Transverse colon (tissue), 4 donors: ENCODE data around the gene ATP9A. TPM values are rescaled to one million over a fixed set of nuclear protein-coding genes. Genes with fewer than 3 reads are reported as not detected.

Experiments used
- DNase-seq: peaks from one replicate; pipeline ENCODE4 v3.0.0-alpha.2; 2019
- H3K27ac ChIP-seq, 4 donors: fragments of 200-600 bp; sonication (generic); 2 replicates each; pipeline ENCODE4 v1.5.1; 2016 to 2018; ENCODE audit warnings: inconsistent platforms in 4 of 4
- H3K27me3 ChIP-seq: fragments of 200-600 bp; sonication (generic); 2 replicates; pipeline ENCODE4 v1.5.1; 2017; ENCODE audit warnings: inconsistent platforms
- H3K36me3 ChIP-seq, 4 donors: fragments of 200-600 bp; sonication (generic); 2 replicates each; pipeline ENCODE4 v1.5.1; 2017 to 2019; ENCODE audit warnings: inconsistent platforms in 4 of 4
- H3K4me1 ChIP-seq, 4 donors: fragments of 200-600 bp; sonication (generic); 2 replicates each; pipeline ENCODE4 v1.5.1; 2017 to 2020; ENCODE audit warnings: inconsistent platforms in 4 of 4
- H3K4me3 ChIP-seq, 4 donors: fragments of 200-600 bp; sonication (generic); 1 replicate in 1 of 4; 2 replicates in 3 of 4; pipeline versions ENCODE4 v1.5.1 to v1.6.1; 2017 to 2019; ENCODE audit warnings: inconsistent platforms in 4 of 4
- H3K9me3 ChIP-seq, 2 donors: fragments of 200-600 bp; sonication (generic); 2 replicates each; pipeline ENCODE4 v1.5.1; 2017 to 2019; ENCODE audit warnings: inconsistent platforms in 2 of 2
- EP300 ChIP-seq: sonication (generic); formaldehyde crosslinking; IDR thresholded peaks from one replicate; pipeline ENCODE4 v1.6.1; 2017; ENCODE audit warnings: antibody characterized with exemption, low read depth
- POLR2A ChIP-seq: fragments of 450-650 bp; IDR thresholded peaks from one replicate; pipeline ENCODE4 v1.6.1; 2016; ENCODE audit warnings: antibody characterized with exemption, mild to moderate bottlenecking, moderate library complexity
- POLR2AphosphoS5 ChIP-seq, 3 donors: sonication (generic); formaldehyde crosslinking; IDR thresholded peaks; one replicate each; pipeline ENCODE4 v1.6.1; 2016; ENCODE audit warnings: antibody characterized with exemption in 3 of 3
- WGBS, 2 donors: methylation state at CpG; one replicate each; pipeline ENCODE4 v1.1.5; 2018; ENCODE audit warnings: low coverage in 1 of 2; 5-methylcytosine and 5-hydroxymethylcytosine counted together
- in situ Hi-C, 4 donors: fragments of 200-750 bp; cut with MboI; loops; one replicate each; pipeline versions ENCODE4 v1.15.0 to v1.15.1; 2017; ENCODE audit warnings: low sequenced_read_pairs in 3 of 4, low pct_ligation_motif_present in 1 of 4, low pct_unique_long_range_greater_than_20kb in 1 of 4
- intact Hi-C: fragments of 100-400 bp; cut with DNase I; formaldehyde crosslinking; loops from one replicate; pipeline ENCODE4 v1.15.1; 2023; ENCODE audit warnings: low total_unique reads
- total RNA-seq, 4 donors: library from RNA; depleted of rRNA; stranded (reverse); fragments of >200 nt; gene quantifications; one replicate each; pipeline ENCODE4 v1.1.0, GENCODE V29; 2016
- TF ChIP-seq, protein P1 (sequence below), 5 experiments: fragments of 200-600 bp in 3 of 5; fragments of 450-650 bp in 2 of 5; sonication (generic) in 3 of 5; IDR thresholded peaks; 1 replicate in 2 of 5; 2 replicates in 3 of 5; pipeline ENCODE4 v1.5.1; 2016 to 2017; ENCODE audit warnings: antibody characterized with exemption in 5 of 5, inconsistent platforms in 3 of 5, mild to moderate bottlenecking in 2 of 5, moderate library complexity in 1 of 5

ATP9A gene
- total RNA-seq, 4 donors from 2014 or later, result 66.3 to 93.0 (median 78.9) TPM

- no peak for DNase-seq
- in situ Hi-C loops (loop anchor here (5.0 to 25.0 kb wide), 4 partner anchors 207 to 607 kb away; no protein-coding TSS in a partner anchor), intact Hi-C loops (loop anchor here (5.0 kb wide), 2 partner anchors 207 to 222 kb away; no protein-coding TSS in a partner anchor)
- no peak overlapping the region for H3K4me3 ChIP-seq
- no peak for TF ChIP-seq POLR2A
- TF ChIP-seq, protein P1, sequence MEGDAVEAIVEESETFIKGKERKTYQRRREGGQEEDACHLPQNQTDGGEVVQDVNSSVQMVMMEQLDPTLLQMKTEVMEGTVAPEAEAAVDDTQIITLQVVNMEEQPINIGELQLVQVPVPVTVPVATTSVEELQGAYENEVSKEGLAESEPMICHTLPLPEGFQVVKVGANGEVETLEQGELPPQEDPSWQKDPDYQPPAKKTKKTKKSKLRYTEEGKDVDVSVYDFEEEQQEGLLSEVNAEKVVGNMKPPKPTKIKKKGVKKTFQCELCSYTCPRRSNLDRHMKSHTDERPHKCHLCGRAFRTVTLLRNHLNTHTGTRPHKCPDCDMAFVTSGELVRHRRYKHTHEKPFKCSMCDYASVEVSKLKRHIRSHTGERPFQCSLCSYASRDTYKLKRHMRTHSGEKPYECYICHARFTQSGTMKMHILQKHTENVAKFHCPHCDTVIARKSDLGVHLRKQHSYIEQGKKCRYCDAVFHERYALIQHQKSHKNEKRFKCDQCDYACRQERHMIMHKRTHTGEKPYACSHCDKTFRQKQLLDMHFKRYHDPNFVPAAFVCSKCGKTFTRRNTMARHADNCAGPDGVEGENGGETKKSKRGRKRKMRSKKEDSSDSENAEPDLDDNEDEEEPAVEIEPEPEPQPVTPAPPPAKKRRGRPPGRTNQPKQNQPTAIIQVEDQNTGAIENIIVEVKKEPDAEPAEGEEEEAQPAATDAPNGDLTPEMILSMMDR (IDR thresholded peaks at IDR 0.05), result no peak
- no peak for TF ChIP-seq EP300
- no peak for TF ChIP-seq POLR2AphosphoS5 (IDR thresholded peaks at IDR 0.05)
- peak overlapping the region in 3 of 4 donors; percentile 14 to 41 (median 24) for H3K27ac ChIP-seq
- no peaks in the 10 kb centered on the region for H3K36me3 ChIP-seq
- WGBS, 2 donors, result 65 to 67% methylated on average over 9 to 12 of the region's 12 CpGs
- no peaks in the 10 kb centered on the region for H3K27me3 ChIP-seq
- H3K4me1 ChIP-seq, result peaks cover 0 to 16% (median 3%) of the 10 kb centered on the region in 4 donors
- H3K9me3 ChIP-seq, result no peaks in the 10 kb centered on the region
These were observed 173.7 kb downstream of the ATP9A start for GRCh38 chr20:51594236-51595057.

DNA sequence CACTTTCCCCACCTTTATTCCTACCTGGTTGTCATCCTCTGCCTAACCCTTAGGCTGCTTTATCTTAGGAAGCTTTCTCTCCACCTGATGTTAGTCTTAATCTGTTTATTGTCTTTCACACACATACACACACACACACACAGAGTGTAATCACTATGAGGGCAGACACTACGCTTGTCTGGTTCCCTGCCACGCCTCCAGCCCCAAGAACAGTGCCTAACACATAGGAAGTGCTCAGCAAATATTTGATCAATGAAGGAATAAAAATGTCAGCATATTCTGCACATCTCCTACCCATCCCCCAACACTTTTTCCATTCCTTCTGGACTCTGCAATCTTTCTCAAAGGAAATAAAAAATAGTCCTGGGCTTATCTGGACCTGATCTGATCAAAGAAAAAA is 174.6 kb downstream of the ATP9A start:
- H3K36me3 ChIP-seq, result no peaks in the 10 kb centered on the region
- TF ChIP-seq, protein P1 (IDR thresholded peaks at IDR 0.05), result no peak
- TF ChIP-seq POLR2AphosphoS5 (IDR thresholded peaks at IDR 0.05) (no peak), EP300 (no peak), POLR2A (no peak)
- H3K27me3 ChIP-seq, result no peaks in the 10 kb centered on the region
- H3K9me3 ChIP-seq, result no peaks in the 10 kb centered on the region
- intact Hi-C loops, result loop anchor here (5.0 kb wide), 1 partner anchor 221 kb away; no protein-coding TSS in a partner anchor
- H3K4me1 ChIP-seq, result peaks cover 0 to 16% (median 3%) of the 10 kb centered on the region in 4 donors
- in situ Hi-C loops, result loop anchor here (5.0 to 25.0 kb wide), 4 partner anchors 206 to 606 kb away; no protein-coding TSS in a partner anchor
- no peak overlapping the region for H3K4me3 ChIP-seq
- no peak overlapping the region for H3K27ac ChIP-seq
- no peak for DNase-seq
- 95 to 100% methylated on average over 2 of the region's 2 CpGs for WGBS, 2 donors

DNA sequence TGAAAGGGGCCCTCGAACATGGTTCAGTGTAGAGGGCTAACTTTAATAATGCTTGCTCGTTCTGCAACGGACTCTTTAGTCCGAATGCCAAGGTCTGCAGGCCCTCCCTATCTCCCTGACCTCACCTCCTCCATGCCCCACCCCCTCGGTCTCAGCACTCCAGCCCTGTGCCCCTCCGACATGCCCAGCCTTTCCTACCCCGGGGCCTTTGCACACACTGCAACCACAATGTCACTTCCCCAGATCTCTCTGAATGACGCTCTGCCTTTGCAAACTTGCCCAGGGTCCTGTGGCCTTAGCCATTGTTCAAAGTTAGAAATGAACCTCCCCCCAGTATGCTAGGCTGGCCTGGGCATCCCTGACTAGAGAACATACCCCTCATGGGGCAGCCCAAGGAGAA is 175.6 kb downstream of the ATP9A start:
- Histone ChIP-seq H3K36me3 (no peaks in the 10 kb centered on the region), H3K9me3 (no peaks in the 10 kb centered on the region), H3K27ac (no peak overlapping the region), H3K4me3 (no peak overlapping the region), H3K27me3 (no peaks in the 10 kb centered on the region), H3K4me1 (peaks cover 0 to 16% (median 3%) of the 10 kb centered on the region in 4 donors)
- 96% methylated on average over 8 of the region's 8 CpGs; no CpG with 5 or more reads in 1 of the 2 donors for WGBS, 2 donors
- intact Hi-C loops, result loop anchor here (5.0 kb wide), 1 partner anchor 220 kb away; no protein-coding TSS in a partner anchor
- DNase-seq, result no peak
- in situ Hi-C loops, result loop anchor here (5.0 to 25.0 kb wide), 4 partner anchors 205 to 605 kb away; no protein-coding TSS in a partner anchor
- TF ChIP-seq POLR2AphosphoS5 (IDR thresholded peaks at IDR 0.05) (no peak), POLR2A (no peak), EP300 (no peak)
- TF ChIP-seq, protein P1 (IDR thresholded peaks at IDR 0.05), result no peak

GRCh38 chr20:51591871-51592270 is 176.3 kb downstream of the ATP9A start:
- TF ChIP-seq, protein P1 (IDR thresholded peaks at IDR 0.05), result no peak
- TF ChIP-seq POLR2A (no peak), EP300 (no peak)

More at GRCh38 chr20:51591871-51592270, 176.3 kb downstream of the ATP9A start:
- H3K4me1 ChIP-seq, result peaks cover 0 to 16% (median 3%) of the 10 kb centered on the region in 4 donors
- WGBS, 2 donors, result 87 to 94% methylated on average over 8 to 10 of the region's 10 CpGs
- DNase-seq, result no peak
- no peaks in the 10 kb centered on the region for H3K9me3 ChIP-seq
- in situ Hi-C loops (loop anchor here (5.0 to 25.0 kb wide), 4 partner anchors 205 to 605 kb away; no protein-coding TSS in a partner anchor), intact Hi-C loops (loop anchor here (5.0 kb wide), 1 partner anchor 220 kb away; no protein-coding TSS in a partner anchor)
- no peaks in the 10 kb centered on the region for H3K36me3 ChIP-seq
- no peaks in the 10 kb centered on the region for H3K27me3 ChIP-seq
- no peak overlapping the region for H3K27ac ChIP-seq
- no peak overlapping the region for H3K4me3 ChIP-seq
